ENCODE data around the gene SCCPDH.

SCCPDH gene

GRCh38 chr1:246755419-246755818 is 31.2 kb downstream of the SCCPDH start:
- TF ChIP-seq GATA1 (IDR thresholded peaks at IDR 0.05; ENCODE audit: low read depth, low read length) (no peak), POLR2A (IDR thresholded peaks at IDR 0.05; ENCODE audit: low read length) (no peak)
- DNase-seq, result no peak

- no peak for DNase-seq
- TF ChIP-seq GATA1 (IDR thresholded peaks at IDR 0.05; ENCODE audit: low read depth, low read length) (no peak), POLR2A (IDR thresholded peaks at IDR 0.05; ENCODE audit: low read length) (no peak)
Observed at GRCh38 chr1:246760422-246761347, 36.5 kb downstream of the SCCPDH start.

- no peak for DNase-seq
- TF ChIP-seq POLR2A (IDR thresholded peaks at IDR 0.05; ENCODE audit: low read length) (no peak), GATA1 (IDR thresholded peaks at IDR 0.05; ENCODE audit: low read depth, low read length) (no peak)
Observed at GRCh38 chr1:246761396-246761795, 37.2 kb downstream of the SCCPDH start.

- TF ChIP-seq POLR2A (IDR thresholded peaks at IDR 0.05; ENCODE audit: low read length) (no peak), GATA1 (IDR thresholded peaks at IDR 0.05; ENCODE audit: low read depth, low read length) (no peak)
- no peak for DNase-seq
Observed at GRCh38 chr1:246765521-246765920, 41.3 kb downstream of the SCCPDH start.

GRCh38 chr1:246768403-246769020 is 44.3 kb downstream of the SCCPDH start:
- no peak for TF ChIP-seq GATA1 (IDR thresholded peaks at IDR 0.05; ENCODE audit: low read depth, low read length)
- TF ChIP-seq POLR2A (IDR thresholded peaks at IDR 0.05; ENCODE audit: low read length), result no peak
- DNase-seq, result no peak

GRCh38 chr1:246769306-246769705 is 45.1 kb downstream of the SCCPDH start:
- TF ChIP-seq GATA1 (IDR thresholded peaks at IDR 0.05; ENCODE audit: low read depth, low read length) (no peak), POLR2A (IDR thresholded peaks at IDR 0.05; ENCODE audit: low read length) (no peak)
- no peak for DNase-seq

GRCh38 chr1:246771366-246771765 is 47.2 kb downstream of the SCCPDH start:
- no peak for TF ChIP-seq POLR2A (IDR thresholded peaks at IDR 0.05; ENCODE audit: low read length)
- no peak for TF ChIP-seq GATA1 (IDR thresholded peaks at IDR 0.05; ENCODE audit: low read depth, low read length)

GRCh38 chr1:246772686-246773085 is 48.5 kb downstream of the SCCPDH start:
- TF ChIP-seq GATA1 (IDR thresholded peaks at IDR 0.05; ENCODE audit: low read depth, low read length) (no peak), POLR2A (IDR thresholded peaks at IDR 0.05; ENCODE audit: low read length) (no peak)
- no peak for DNase-seq

More at GRCh38 chr1:246771366-246771765, 47.2 kb downstream of the SCCPDH start:
- no peak for DNase-seq

GRCh38 chr1:246773213-246773641 is 49.0 kb downstream of the SCCPDH start:
- TF ChIP-seq GATA1 (IDR thresholded peaks at IDR 0.05; ENCODE audit: low read depth, low read length) (no peak), POLR2A (IDR thresholded peaks at IDR 0.05; ENCODE audit: low read length) (no peak)
- no peak for DNase-seq

GRCh38 chr1:246775531-246776385 is 51.5 kb downstream of the SCCPDH start:
- DNase-seq, result no peak
- no peak for TF ChIP-seq GATA1 (IDR thresholded peaks at IDR 0.05; ENCODE audit: low read depth, low read length)
- TF ChIP-seq POLR2A (IDR thresholded peaks at IDR 0.05; ENCODE audit: low read length), result no peak

GRCh38 chr1:246776923-246777322 is 52.7 kb downstream of the SCCPDH start:
- no peak for TF ChIP-seq GATA1 (IDR thresholded peaks at IDR 0.05; ENCODE audit: low read depth, low read length)
- no peak for TF ChIP-seq POLR2A (IDR thresholded peaks at IDR 0.05; ENCODE audit: low read length)
- no peak for DNase-seq

GRCh38 chr1:246778663-246779062 is 54.5 kb downstream of the SCCPDH start:
- DNase-seq, result no peak
- TF ChIP-seq POLR2A (IDR thresholded peaks at IDR 0.05; ENCODE audit: low read length) (no peak), GATA1 (IDR thresholded peaks at IDR 0.05; ENCODE audit: low read depth, low read length) (no peak)

- DNase-seq, result no peak
- TF ChIP-seq GATA1 (IDR thresholded peaks at IDR 0.05; ENCODE audit: low read depth, low read length) (no peak), POLR2A (IDR thresholded peaks at IDR 0.05; ENCODE audit: low read length) (no peak)
Observed at GRCh38 chr1:246779561-246780175, 55.5 kb downstream of the SCCPDH start.

Measured in erythroblast (primary cell).